ENCODE results near the gene CPN1. TPM values are rescaled to one million over a fixed set of nuclear protein-coding genes. Genes with fewer than 3 reads are reported as not detected.

CPN1 gene
- total and polyA plus RNA-seq, 9 of the 15 experiments (the other 6 are each of a cell fraction or from before 2014, with no cell fraction given) = 0.15 to 0.17 TPM; not detected in 7

DNA sequence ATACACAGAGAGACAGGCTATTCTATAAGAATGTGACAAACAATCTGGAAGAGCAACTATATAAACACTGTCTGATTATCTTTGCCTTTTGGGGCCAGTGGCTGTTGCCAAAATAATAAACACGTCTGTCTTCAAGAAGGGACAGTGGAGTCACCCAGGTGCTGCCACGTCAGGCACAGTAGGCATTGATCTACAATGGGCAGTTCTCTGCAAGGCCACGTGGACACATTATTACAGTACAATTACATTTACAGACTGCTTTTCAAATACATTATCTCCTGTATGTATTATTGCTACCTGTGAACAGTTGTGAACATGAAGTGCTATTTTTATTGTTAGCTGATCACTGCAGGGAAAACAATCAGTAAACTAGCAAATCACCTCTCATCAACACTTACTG is 86.0 kb downstream of the CPN1 start:
- intact Hi-C loops (cut with micrococcal nuclease) (no loop called here), in situ Hi-C loops (cut with MboI) (no loop called here)
- H3K79me2 ChIP-seq (ENCODE audit: control insufficient read depth, insufficient read depth, low read length) = no peaks in the 10 kb centered on the region; the same call in 2 of the 3 replicates
- TF ChIP-seq SOX6 (IDR thresholded peaks at IDR 0.05) = no peak
- no peak for TF ChIP-seq NR3C1 (CRISPR knock-in tag; IDR thresholded peaks at IDR 0.05)
- TF ChIP-seq, protein P1, sequence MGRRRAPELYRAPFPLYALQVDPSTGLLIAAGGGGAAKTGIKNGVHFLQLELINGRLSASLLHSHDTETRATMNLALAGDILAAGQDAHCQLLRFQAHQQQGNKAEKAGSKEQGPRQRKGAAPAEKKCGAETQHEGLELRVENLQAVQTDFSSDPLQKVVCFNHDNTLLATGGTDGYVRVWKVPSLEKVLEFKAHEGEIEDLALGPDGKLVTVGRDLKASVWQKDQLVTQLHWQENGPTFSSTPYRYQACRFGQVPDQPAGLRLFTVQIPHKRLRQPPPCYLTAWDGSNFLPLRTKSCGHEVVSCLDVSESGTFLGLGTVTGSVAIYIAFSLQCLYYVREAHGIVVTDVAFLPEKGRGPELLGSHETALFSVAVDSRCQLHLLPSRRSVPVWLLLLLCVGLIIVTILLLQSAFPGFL (CRISPR knock-in tag; IDR thresholded peaks at IDR 0.05) = no peak
- no peaks in the 10 kb centered on the region for H3K9me3 ChIP-seq (replicated peaks; ENCODE audit: control insufficient read depth, insufficient read depth, low read depth, low read length)
- no peak for DNase-seq (ENCODE audit: extremely low read depth in 1 of 4, low spot score in 3 of 4)
- no peaks in the 10 kb centered on the region for H3K27me3 ChIP-seq (ENCODE audit: control insufficient read depth in 2 of 2, insufficient read depth in 2 of 2, low read length in 2 of 2)
- H4K20me1 ChIP-seq (replicated peaks; ENCODE audit: control insufficient read depth, insufficient read depth, low read length) = no peaks in the 10 kb centered on the region
- H3K4me2 ChIP-seq (ENCODE audit: insufficient read depth, low read length) = no peak overlapping the region
- no peak for ATAC-seq
- no TSS peak for BruUV-seq (replicated peaks)
- H3K9ac ChIP-seq (ENCODE audit: insufficient read depth in 1 of 2, low read depth in 2 of 2, low read length in 2 of 2) = no peak overlapping the region
- FAIRE-seq = no peak
- ChIA-PET CTCF (ENCODE audit: low intra/inter-chr PET ratio) (no interaction called here), POLR2A (interaction anchor here (1.2 kb wide), 1 partner anchor 11 kb away, joined by 4 read pairs; no protein-coding TSS in a partner anchor)
- 68% methylated on average over 3 of the region's 3 CpGs for WGBS (ENCODE audit: insufficient coverage, low coverage, missing lambda C conversion rate)
- no peaks in the 10 kb centered on the region for H3K36me3 ChIP-seq (ENCODE audit: control insufficient read depth, insufficient read depth, low read length)
- H3K9me1 ChIP-seq (ENCODE audit: control insufficient read depth, insufficient read depth, low read length) = no peaks in the 10 kb centered on the region
- H3K4me1 ChIP-seq (replicated peaks in 1 of 2; ENCODE audit: control insufficient read depth in 2 of 2, insufficient read depth in 2 of 2, low read length in 2 of 2) = peaks cover 4 to 12% of the 10 kb centered on the region in 2 experiments; a peak in 3 of 5 replicates
- H3K4me3 ChIP-seq = no peak overlapping the region
- H3K27ac ChIP-seq (ENCODE audit: extremely low read depth, low read depth, low read length) = no peak overlapping the region
- no peak overlapping the region for H2AFZ ChIP-seq (ENCODE audit: low read depth, low read length)

DNA sequence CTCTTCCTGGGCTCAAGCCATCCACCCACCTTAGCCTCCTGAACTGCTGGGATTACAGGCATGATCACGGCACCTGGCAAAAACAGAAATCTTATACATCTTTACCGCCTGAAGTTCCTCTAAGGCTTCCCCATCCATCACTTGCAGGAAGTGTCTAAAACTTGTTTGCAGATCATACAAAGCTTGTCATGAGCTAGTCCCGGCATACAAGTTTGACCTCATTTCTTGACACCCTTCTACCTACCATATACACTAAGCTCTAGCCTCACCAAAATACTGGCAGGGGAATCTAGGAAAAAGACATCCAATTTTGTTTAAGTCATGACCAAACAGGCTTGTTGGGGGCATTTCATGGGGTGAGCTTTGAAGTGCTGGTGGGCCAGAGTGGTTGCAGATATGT is 86.4 kb downstream of the CPN1 start:
- no TSS peak for BruUV-seq (replicated peaks)
- ATAC-seq (no peak), FAIRE-seq (no peak), DNase-seq (ENCODE audit: extremely low read depth in 1 of 4, low spot score in 3 of 4) (no peak)
- H3K4me1 ChIP-seq (replicated peaks in 1 of 2; ENCODE audit: control insufficient read depth in 2 of 2, insufficient read depth in 2 of 2, low read length in 2 of 2) = peaks cover 4 to 12% of the 10 kb centered on the region in 2 experiments; a peak in 3 of 5 replicates
- intact Hi-C loops (cut with micrococcal nuclease) = no loop called here
- H3K9ac ChIP-seq (ENCODE audit: insufficient read depth in 1 of 2, low read depth in 2 of 2, low read length in 2 of 2) = no peak overlapping the region
- in situ Hi-C loops (cut with MboI) = no loop called here
- H2AFZ ChIP-seq (ENCODE audit: low read depth, low read length) = no peak overlapping the region
- no peaks in the 10 kb centered on the region for H4K20me1 ChIP-seq (replicated peaks; ENCODE audit: control insufficient read depth, insufficient read depth, low read length)
- H3K9me3 ChIP-seq (replicated peaks; ENCODE audit: control insufficient read depth, insufficient read depth, low read depth, low read length) = no peaks in the 10 kb centered on the region
- no peaks in the 10 kb centered on the region for H3K27me3 ChIP-seq (ENCODE audit: control insufficient read depth in 2 of 2, insufficient read depth in 2 of 2, low read length in 2 of 2)
- no peak overlapping the region for H3K4me2 ChIP-seq (ENCODE audit: insufficient read depth, low read length)
- ChIA-PET CTCF (ENCODE audit: low intra/inter-chr PET ratio) (no interaction called here), POLR2A (interaction anchor here (1.2 kb wide), 1 partner anchor 12 kb away, joined by 4 read pairs; no protein-coding TSS in a partner anchor)
- H3K4me3 ChIP-seq = no peak overlapping the region
- H3K9me1 ChIP-seq (ENCODE audit: control insufficient read depth, insufficient read depth, low read length) = no peaks in the 10 kb centered on the region
- WGBS (ENCODE audit: insufficient coverage, low coverage, missing lambda C conversion rate) = 82% methylated on average over 3 of the region's 3 CpGs
- no peaks in the 10 kb centered on the region for H3K36me3 ChIP-seq (ENCODE audit: control insufficient read depth, insufficient read depth, low read length)
- H3K27ac ChIP-seq (ENCODE audit: extremely low read depth, low read depth, low read length) = no peak overlapping the region
- no peaks in the 10 kb centered on the region; the same call in 2 of the 3 replicates for H3K79me2 ChIP-seq (ENCODE audit: control insufficient read depth, insufficient read depth, low read length)
- TF ChIP-seq, protein P2, sequence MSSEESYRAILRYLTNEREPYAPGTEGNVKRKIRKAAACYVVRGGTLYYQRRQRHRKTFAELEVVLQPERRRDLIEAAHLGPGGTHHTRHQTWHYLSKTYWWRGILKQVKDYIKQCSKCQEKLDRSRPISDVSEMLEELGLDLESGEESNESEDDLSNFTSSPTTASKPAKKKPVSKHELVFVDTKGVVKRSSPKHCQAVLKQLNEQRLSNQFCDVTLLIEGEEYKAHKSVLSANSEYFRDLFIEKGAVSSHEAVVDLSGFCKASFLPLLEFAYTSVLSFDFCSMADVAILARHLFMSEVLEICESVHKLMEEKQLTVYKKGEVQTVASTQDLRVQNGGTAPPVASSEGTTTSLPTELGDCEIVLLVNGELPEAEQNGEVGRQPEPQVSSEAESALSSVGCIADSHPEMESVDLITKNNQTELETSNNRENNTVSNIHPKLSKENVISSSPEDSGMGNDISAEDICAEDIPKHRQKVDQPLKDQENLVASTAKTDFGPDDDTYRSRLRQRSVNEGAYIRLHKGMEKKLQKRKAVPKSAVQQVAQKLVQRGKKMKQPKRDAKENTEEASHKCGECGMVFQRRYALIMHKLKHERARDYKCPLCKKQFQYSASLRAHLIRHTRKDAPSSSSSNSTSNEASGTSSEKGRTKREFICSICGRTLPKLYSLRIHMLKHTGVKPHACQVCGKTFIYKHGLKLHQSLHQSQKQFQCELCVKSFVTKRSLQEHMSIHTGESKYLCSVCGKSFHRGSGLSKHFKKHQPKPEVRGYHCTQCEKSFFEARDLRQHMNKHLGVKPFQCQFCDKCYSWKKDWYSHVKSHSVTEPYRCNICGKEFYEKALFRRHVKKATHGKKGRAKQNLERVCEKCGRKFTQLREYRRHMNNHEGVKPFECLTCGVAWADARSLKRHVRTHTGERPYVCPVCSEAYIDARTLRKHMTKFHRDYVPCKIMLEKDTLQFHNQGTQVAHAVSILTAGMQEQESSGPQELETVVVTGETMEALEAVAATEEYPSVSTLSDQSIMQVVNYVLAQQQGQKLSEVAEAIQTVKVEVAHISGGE (CRISPR knock-in tag; IDR thresholded peaks at IDR 0.05) = no peak
- TF ChIP-seq WHSC1 (IDR thresholded peaks at IDR 0.05; ENCODE audit: low read length) (no peak), SMARCB1 (IDR thresholded peaks at IDR 0.05; ENCODE audit: insufficient read length, low read depth) (no peak), ZNF143 (CRISPR knock-in tag; IDR thresholded peaks at IDR 0.05) (no peak), ZNF699 (CRISPR knock-in tag; IDR thresholded peaks at IDR 0.05; ENCODE audit: insufficient replicate concordance) (no peak), CBFA2T2 (conservative IDR thresholded peaks at IDR 0.05) (no peak)
- TF ChIP-seq, protein P3, sequence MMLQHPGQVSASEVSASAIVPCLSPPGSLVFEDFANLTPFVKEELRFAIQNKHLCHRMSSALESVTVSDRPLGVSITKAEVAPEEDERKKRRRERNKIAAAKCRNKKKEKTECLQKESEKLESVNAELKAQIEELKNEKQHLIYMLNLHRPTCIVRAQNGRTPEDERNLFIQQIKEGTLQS (IDR thresholded peaks at IDR 0.05) = no peak
- TF ChIP-seq, protein P3 (CRISPR knock-in tag; conservative IDR thresholded peaks at IDR 0.05) = no peak

All from K562 (cell line).